ENCODE results near the gene FHIP1B. TPM values are rescaled to one million over a fixed set of nuclear protein-coding genes. Genes with fewer than 3 reads are reported as not detected.

The FHIP1B gene
- total RNA-seq, 4 donors from 2014 or later = 13.0 to 50.4 (median 20.0) TPM

DNA sequence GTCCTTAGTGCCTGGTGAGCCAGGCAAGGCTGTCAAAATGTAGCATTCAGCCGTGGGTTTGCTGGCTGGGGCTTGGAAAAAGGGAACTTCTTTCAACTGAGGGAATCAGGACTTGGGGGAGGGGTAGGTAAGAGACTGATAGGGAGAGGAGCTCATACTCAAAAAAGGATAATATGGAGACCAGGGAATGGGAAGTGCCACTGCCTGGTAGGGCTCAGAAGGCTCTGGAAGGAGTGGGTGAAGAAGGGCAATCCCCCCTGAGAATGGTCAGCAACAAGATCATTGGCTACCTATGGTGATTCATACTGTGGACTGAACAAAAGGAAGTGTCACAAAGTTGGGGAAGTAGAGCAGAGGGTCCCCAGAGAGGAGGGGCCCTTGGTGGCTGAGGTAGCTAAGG, 6.3 kb upstream of the FHIP1B start:
- ATAC-seq = no peak
- no peaks in the 10 kb centered on the region for H3K27me3 ChIP-seq
- no peaks in the 10 kb centered on the region for H3K9me3 ChIP-seq
- H3K4me1 ChIP-seq = no peaks in the 10 kb centered on the region
- no peak overlapping the region for H3K4me3 ChIP-seq
- TF ChIP-seq EP300 (IDR thresholded peaks at IDR 0.05) (no peak), POLR2AphosphoS5 (IDR thresholded peaks at IDR 0.05) (no peak), POLR2A (IDR thresholded peaks at IDR 0.05) (no peak)
- TF ChIP-seq, protein P1, sequence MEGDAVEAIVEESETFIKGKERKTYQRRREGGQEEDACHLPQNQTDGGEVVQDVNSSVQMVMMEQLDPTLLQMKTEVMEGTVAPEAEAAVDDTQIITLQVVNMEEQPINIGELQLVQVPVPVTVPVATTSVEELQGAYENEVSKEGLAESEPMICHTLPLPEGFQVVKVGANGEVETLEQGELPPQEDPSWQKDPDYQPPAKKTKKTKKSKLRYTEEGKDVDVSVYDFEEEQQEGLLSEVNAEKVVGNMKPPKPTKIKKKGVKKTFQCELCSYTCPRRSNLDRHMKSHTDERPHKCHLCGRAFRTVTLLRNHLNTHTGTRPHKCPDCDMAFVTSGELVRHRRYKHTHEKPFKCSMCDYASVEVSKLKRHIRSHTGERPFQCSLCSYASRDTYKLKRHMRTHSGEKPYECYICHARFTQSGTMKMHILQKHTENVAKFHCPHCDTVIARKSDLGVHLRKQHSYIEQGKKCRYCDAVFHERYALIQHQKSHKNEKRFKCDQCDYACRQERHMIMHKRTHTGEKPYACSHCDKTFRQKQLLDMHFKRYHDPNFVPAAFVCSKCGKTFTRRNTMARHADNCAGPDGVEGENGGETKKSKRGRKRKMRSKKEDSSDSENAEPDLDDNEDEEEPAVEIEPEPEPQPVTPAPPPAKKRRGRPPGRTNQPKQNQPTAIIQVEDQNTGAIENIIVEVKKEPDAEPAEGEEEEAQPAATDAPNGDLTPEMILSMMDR (IDR thresholded peaks at IDR 0.05) = no peak
- 63 to 80% methylated on average over 1 of the region's 1 CpG for WGBS, 2 donors (ENCODE audit: low coverage in 1 of 2)
- no peaks in the 10 kb centered on the region for H3K36me3 ChIP-seq
- H3K27ac ChIP-seq = no peak overlapping the region

- no peaks in the 10 kb centered on the region for H3K36me3 ChIP-seq
- ATAC-seq = no peak
- H3K27ac ChIP-seq = no peak overlapping the region
- no peaks in the 10 kb centered on the region for H3K9me3 ChIP-seq
- H3K4me1 ChIP-seq = no peaks in the 10 kb centered on the region
- no peak overlapping the region for H3K4me3 ChIP-seq
- H3K27me3 ChIP-seq = no peaks in the 10 kb centered on the region
- WGBS, 2 donors (ENCODE audit: low coverage in 1 of 2) = 94 to 100% methylated on average over 6 to 19 of the region's 28 CpGs
- TF ChIP-seq POLR2A (IDR thresholded peaks at IDR 0.05) = no peak
- TF ChIP-seq, protein P1 (IDR thresholded peaks at IDR 0.05) = no peak
- TF ChIP-seq POLR2AphosphoS5 (IDR thresholded peaks at IDR 0.05) = no peak
- no peak for TF ChIP-seq EP300 (IDR thresholded peaks at IDR 0.05)
Measured at GRCh38 chr11:6240139-6240538, 5.7 kb upstream of the FHIP1B start.

- Histone ChIP-seq H3K36me3 (no peaks in the 10 kb centered on the region), H3K27ac (no peak within 1 kb of the TSS), H3K27me3 (no peaks in the 10 kb centered on the region), H3K4me3 (no peak within 1 kb of the TSS), H3K4me1 (peaks cover 0 to 3% (median under 1%) of the 10 kb centered on the region in 3 donors), H3K9me3 (no peaks in the 10 kb centered on the region)
- no peak for TF ChIP-seq POLR2AphosphoS5 (IDR thresholded peaks at IDR 0.05)
- TF ChIP-seq EP300 (IDR thresholded peaks at IDR 0.05) = no peak
- no peak for TF ChIP-seq POLR2A (IDR thresholded peaks at IDR 0.05)
- TF ChIP-seq, protein P1 (IDR thresholded peaks at IDR 0.05) = no peak
- no peak for ATAC-seq
- WGBS, 2 donors (ENCODE audit: low coverage in 1 of 2) = 100% methylated on average over 1 of the region's 1 CpG; no CpG with 5 or more reads in 1 of the 2 donors
Measured at GRCh38 chr11:6238902-6239301, 4.5 kb upstream of the FHIP1B start, which contains the start of gene CNGA4. Gene CNGA4, plus strand, starts transcription at chr11:6239089. Its CDS starts 118 bp downstream, at chr11:6239207.

- WGBS, 2 donors (ENCODE audit: low coverage in 1 of 2) = 80 to 89% methylated on average over 3 to 5 of the region's 5 CpGs
- Histone ChIP-seq H3K27ac (no peak overlapping the region), H3K9me3 (no peaks in the 10 kb centered on the region), H3K36me3 (no peaks in the 10 kb centered on the region), H3K4me1 (peaks cover 0 to 14% (median 9%) of the 10 kb centered on the region in 3 donors), H3K4me3 (no peak overlapping the region), H3K27me3 (no peaks in the 10 kb centered on the region)
- no peak for ATAC-seq
- TF ChIP-seq EP300 (IDR thresholded peaks at IDR 0.05) = no peak
- no peak for TF ChIP-seq POLR2A (IDR thresholded peaks at IDR 0.05)
Measured at GRCh38 chr11:6237761-6238302, 3.4 kb upstream of the FHIP1B start.

- ATAC-seq = no peak
- 81 to 89% methylated on average over 4 of the region's 4 CpGs for WGBS, 2 donors (ENCODE audit: low coverage in 1 of 2)
- Histone ChIP-seq H3K27ac (no peak overlapping the region), H3K36me3 (no peaks in the 10 kb centered on the region), H3K4me3 (no peak overlapping the region), H3K27me3 (no peaks in the 10 kb centered on the region), H3K4me1 (peaks cover 0 to 19% (median 9%) of the 10 kb centered on the region in 3 donors), H3K9me3 (no peaks in the 10 kb centered on the region)
- TF ChIP-seq POLR2A (IDR thresholded peaks at IDR 0.05) (no peak), POLR2AphosphoS5 (IDR thresholded peaks at IDR 0.05) (no peak)
- TF ChIP-seq, protein P1 (IDR thresholded peaks at IDR 0.05) = no peak
Measured at GRCh38 chr11:6237266-6237665, 2.8 kb upstream of the FHIP1B start.

Data from gastroesophageal sphincter (tissue), 4 donors.